ENCODE data around the gene LSP1.

- TF ChIP-seq CTCF (IDR thresholded peaks at IDR 0.05; ENCODE audit: poor library complexity) (no peak), EZH2 (IDR thresholded peaks at IDR 0.05; ENCODE audit: borderline replicate concordance) (no peak)
Measured at GRCh38 chr11:1826552-1827094, 26.3 kb upstream of the LSP1 start.
